Measurements from ENCODE around the gene CCDC60.

The CCDC60 gene

DNA sequence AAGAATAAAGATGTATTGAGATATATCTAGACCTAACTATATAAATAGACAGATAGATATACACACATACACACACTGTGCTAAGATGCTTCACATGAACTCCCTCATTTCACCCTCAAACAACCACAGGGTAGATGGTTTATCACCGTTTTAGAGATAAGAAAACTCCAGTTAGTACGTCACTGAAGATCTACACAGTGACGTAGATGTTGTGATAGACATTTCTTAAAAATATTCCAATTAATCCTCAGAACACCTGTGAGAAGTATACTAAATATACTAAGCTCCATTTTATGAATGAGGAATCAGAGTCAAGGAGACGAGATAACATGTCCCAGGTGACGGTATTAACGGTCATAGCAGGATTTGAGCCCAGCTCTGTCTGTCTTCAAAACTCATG lies 31.5 kb downstream of the CCDC60 start:
- H3K9me3 ChIP-seq (ENCODE audit: control insufficient read depth in 2 of 2, low read length in 2 of 2) = no peaks in the 10 kb centered on the region
- H3K4me3 ChIP-seq (ENCODE audit: low read length in 2 of 2) = no peak overlapping the region
- H3K36me3 ChIP-seq (ENCODE audit: control insufficient read depth in 2 of 2, insufficient read depth in 2 of 2, low read length in 2 of 2) = no peaks in the 10 kb centered on the region
- no peaks in the 10 kb centered on the region for H3K4me1 ChIP-seq (ENCODE audit: control insufficient read depth in 2 of 2, insufficient read depth in 2 of 2, low read length in 2 of 2)
- H3K27ac ChIP-seq (ENCODE audit: low read depth in 2 of 2, low read length in 2 of 2) = no peak overlapping the region
- no peaks in the 10 kb centered on the region for H3K27me3 ChIP-seq (ENCODE audit: control insufficient read depth in 2 of 2, insufficient read depth in 2 of 2, low read length in 2 of 2)
- no peak overlapping the region for H3K9ac ChIP-seq (ENCODE audit: low read depth in 1 of 2, low read length in 2 of 2)

DNA sequence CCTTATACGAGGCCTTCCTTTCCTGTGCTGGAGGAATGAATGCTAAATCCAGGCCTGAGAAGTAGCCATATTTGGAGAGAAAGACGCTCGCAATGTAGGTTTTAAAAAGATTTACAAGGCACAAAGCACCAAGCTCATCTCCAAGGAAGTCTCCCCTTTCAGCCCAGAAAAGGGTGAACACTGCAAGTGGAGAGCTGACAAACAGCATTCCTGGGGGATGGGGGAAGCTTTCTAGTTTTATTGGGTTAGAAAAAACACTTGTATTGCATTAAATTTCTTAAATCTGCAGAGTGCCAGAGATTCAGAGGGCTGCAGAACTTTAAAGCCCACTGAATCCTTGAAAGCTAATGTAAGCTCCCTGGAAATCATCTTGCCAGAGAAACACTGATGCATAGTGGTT lies 34.6 kb downstream of the CCDC60 start:
- no peak overlapping the region for H3K27ac ChIP-seq (ENCODE audit: low read depth in 2 of 2, low read length in 2 of 2)
- no peaks in the 10 kb centered on the region for H3K27me3 ChIP-seq (ENCODE audit: control insufficient read depth in 2 of 2, insufficient read depth in 2 of 2, low read length in 2 of 2)
- no peak overlapping the region for H3K4me3 ChIP-seq (ENCODE audit: low read length in 2 of 2)
- no peaks in the 10 kb centered on the region for H3K9me3 ChIP-seq (ENCODE audit: control insufficient read depth in 2 of 2, low read length in 2 of 2)
- no peak overlapping the region for H3K9ac ChIP-seq (ENCODE audit: low read depth in 1 of 2, low read length in 2 of 2)
- H3K4me1 ChIP-seq (ENCODE audit: control insufficient read depth in 2 of 2, insufficient read depth in 2 of 2, low read length in 2 of 2) = no peaks in the 10 kb centered on the region
- no peaks in the 10 kb centered on the region for H3K36me3 ChIP-seq (ENCODE audit: control insufficient read depth in 2 of 2, insufficient read depth in 2 of 2, low read length in 2 of 2)

DNA sequence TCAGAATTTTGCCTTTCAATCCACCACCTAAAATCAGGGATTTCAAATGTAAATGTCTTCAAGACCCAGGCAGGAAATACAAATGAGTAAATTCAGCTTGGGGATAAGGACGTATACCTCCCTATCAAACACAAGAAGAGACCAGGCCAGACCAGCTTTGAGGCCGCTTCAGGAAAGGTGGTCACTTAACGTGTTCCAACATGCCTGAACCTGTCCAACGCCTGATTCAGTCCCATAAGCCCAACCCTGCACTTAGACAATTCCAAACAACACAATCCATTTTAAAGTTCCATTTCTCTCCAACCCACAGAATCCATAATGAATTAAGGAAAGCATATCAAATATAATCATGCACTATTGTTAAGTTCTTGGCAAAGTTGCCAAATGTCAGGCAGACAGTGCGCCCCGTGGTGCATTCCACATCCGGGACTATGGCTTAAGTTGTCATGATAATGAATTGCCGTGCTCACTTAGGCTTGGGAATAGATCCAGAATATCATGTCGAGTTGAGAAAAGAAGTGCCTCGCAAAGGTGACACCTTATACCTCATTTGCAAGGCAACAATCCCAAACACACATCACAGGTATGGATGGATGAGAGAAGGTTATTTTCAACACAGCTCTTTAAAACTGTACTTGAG lies 35.5 kb downstream of the CCDC60 start:
- H3K4me3 ChIP-seq (ENCODE audit: low read length in 2 of 2) = no peak overlapping the region
- no peak overlapping the region for H3K9ac ChIP-seq (ENCODE audit: low read depth in 1 of 2, low read length in 2 of 2)
- H3K27ac ChIP-seq (ENCODE audit: low read depth in 2 of 2, low read length in 2 of 2) = no peak overlapping the region
- H3K9me3 ChIP-seq (ENCODE audit: control insufficient read depth in 2 of 2, low read length in 2 of 2) = no peaks in the 10 kb centered on the region
- no peaks in the 10 kb centered on the region for H3K4me1 ChIP-seq (ENCODE audit: control insufficient read depth in 2 of 2, insufficient read depth in 2 of 2, low read length in 2 of 2)
- H3K27me3 ChIP-seq (ENCODE audit: control insufficient read depth in 2 of 2, insufficient read depth in 2 of 2, low read length in 2 of 2) = no peaks in the 10 kb centered on the region
- H3K36me3 ChIP-seq (ENCODE audit: control insufficient read depth in 2 of 2, insufficient read depth in 2 of 2, low read length in 2 of 2) = no peaks in the 10 kb centered on the region

DNA sequence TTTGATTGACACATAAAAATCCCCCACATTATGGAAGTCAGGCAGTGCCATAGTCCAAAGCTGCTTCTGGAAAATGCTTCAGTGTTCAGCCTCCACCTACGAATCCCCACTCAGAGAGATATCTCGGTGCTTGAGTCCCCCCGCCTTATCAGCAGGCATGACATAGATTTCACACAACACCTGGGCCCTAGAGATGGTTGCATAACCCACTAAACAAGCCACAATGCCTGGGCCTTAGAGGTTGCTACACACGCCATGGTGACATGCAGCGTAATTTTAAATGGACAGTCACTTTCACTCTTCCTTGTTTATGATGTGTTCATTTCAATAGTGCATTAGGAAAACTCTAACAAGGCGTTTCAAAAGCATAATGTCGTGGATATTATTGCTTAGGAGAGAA lies 38.0 kb downstream of the CCDC60 start:
- Histone ChIP-seq H3K4me3 (ENCODE audit: low read length in 2 of 2) (no peak overlapping the region), H3K36me3 (ENCODE audit: control insufficient read depth in 2 of 2, insufficient read depth in 2 of 2, low read length in 2 of 2) (no peaks in the 10 kb centered on the region), H3K27ac (ENCODE audit: low read depth in 2 of 2, low read length in 2 of 2) (no peak overlapping the region), H3K27me3 (ENCODE audit: control insufficient read depth in 2 of 2, insufficient read depth in 2 of 2, low read length in 2 of 2) (no peaks in the 10 kb centered on the region), H3K9ac (ENCODE audit: low read depth in 1 of 2, low read length in 2 of 2) (no peak overlapping the region), H3K9me3 (ENCODE audit: control insufficient read depth in 2 of 2, low read length in 2 of 2) (no peaks in the 10 kb centered on the region), H3K4me1 (ENCODE audit: control insufficient read depth in 2 of 2, insufficient read depth in 2 of 2, low read length in 2 of 2) (no peaks in the 10 kb centered on the region)

DNA sequence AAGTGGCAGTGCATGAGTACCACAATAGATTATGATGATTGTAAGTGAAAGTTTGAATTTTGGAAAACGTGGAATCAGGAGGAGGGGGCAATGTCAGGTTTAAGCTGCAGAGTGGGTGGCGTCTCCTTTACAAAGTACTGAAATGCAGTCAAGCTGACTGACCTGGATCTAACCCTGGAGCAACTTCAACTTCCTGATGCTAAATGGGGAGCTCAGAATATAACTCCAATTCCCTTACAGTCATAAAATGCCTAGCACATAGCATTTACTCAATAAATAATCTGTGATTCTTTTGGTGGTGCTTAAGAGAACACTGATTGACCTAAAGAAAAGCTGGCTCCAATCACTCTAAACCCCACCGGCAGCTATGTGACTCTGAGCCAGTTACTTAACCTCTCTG lies 38.5 kb downstream of the CCDC60 start:
- Histone ChIP-seq H3K4me3 (ENCODE audit: low read length in 2 of 2) (no peak overlapping the region), H3K4me1 (ENCODE audit: control insufficient read depth in 2 of 2, insufficient read depth in 2 of 2, low read length in 2 of 2) (no peaks in the 10 kb centered on the region), H3K9ac (ENCODE audit: low read depth in 1 of 2, low read length in 2 of 2) (no peak overlapping the region), H3K27ac (ENCODE audit: low read depth in 2 of 2, low read length in 2 of 2) (no peak overlapping the region), H3K9me3 (ENCODE audit: control insufficient read depth in 2 of 2, low read length in 2 of 2) (no peaks in the 10 kb centered on the region), H3K36me3 (ENCODE audit: control insufficient read depth in 2 of 2, insufficient read depth in 2 of 2, low read length in 2 of 2) (no peaks in the 10 kb centered on the region), H3K27me3 (ENCODE audit: control insufficient read depth in 2 of 2, insufficient read depth in 2 of 2, low read length in 2 of 2) (no peaks in the 10 kb centered on the region)

DNA sequence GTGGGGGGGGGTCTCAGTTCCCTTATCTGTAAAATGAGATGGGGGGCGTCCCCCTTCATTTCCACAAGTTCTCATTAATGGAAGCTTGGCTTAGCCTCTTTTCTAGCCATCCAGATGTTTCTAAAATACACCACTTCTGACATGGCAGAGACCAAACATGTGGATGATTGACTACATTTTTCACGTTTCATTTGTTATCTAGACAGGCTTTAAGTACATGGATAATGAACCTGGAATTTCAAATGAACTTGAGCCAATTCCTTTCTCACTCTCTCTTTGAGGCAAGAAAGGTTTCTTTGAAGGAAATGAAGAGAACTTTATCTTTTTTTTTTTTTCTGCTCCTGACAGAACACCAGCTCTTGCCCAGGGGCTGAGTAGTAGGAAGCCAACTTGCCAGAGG lies 39.1 kb downstream of the CCDC60 start:
- no peaks in the 10 kb centered on the region for H3K36me3 ChIP-seq (ENCODE audit: control insufficient read depth in 2 of 2, insufficient read depth in 2 of 2, low read length in 2 of 2)
- no peak overlapping the region for H3K9ac ChIP-seq (ENCODE audit: low read depth in 1 of 2, low read length in 2 of 2)
- H3K4me3 ChIP-seq (ENCODE audit: low read length in 2 of 2) = no peak overlapping the region
- no peaks in the 10 kb centered on the region for H3K27me3 ChIP-seq (ENCODE audit: control insufficient read depth in 2 of 2, insufficient read depth in 2 of 2, low read length in 2 of 2)
- H3K27ac ChIP-seq (ENCODE audit: low read depth in 2 of 2, low read length in 2 of 2) = no peak overlapping the region
- H3K9me3 ChIP-seq (ENCODE audit: control insufficient read depth in 2 of 2, low read length in 2 of 2) = no peaks in the 10 kb centered on the region
- H3K4me1 ChIP-seq (ENCODE audit: control insufficient read depth in 2 of 2, insufficient read depth in 2 of 2, low read length in 2 of 2) = no peaks in the 10 kb centered on the region

DNA sequence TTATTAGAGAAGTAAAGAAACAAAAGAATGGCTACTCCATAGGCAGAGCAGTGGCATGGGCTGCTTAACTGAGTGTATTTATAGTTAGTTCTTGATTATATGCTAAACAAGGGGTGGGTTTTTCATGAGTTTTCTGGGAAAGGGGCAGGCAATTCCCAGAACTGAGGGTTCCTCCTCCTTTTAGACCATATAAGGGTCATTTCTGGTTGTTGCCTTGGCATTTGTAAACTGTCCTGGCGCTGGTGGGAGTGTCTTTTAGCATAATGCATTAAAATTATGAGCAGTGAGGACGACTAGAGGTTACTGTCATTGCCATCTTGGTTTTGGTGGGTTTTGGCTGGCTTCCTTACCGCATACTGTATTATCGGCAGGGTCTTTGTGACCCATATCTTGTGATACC lies 40.1 kb downstream of the CCDC60 start:
- no peak overlapping the region for H3K9ac ChIP-seq (ENCODE audit: low read depth in 1 of 2, low read length in 2 of 2)
- H3K9me3 ChIP-seq (ENCODE audit: control insufficient read depth in 2 of 2, low read length in 2 of 2) = no peaks in the 10 kb centered on the region
- H3K27ac ChIP-seq (ENCODE audit: low read depth in 2 of 2, low read length in 2 of 2) = no peak overlapping the region
- no peaks in the 10 kb centered on the region for H3K36me3 ChIP-seq (ENCODE audit: control insufficient read depth in 2 of 2, insufficient read depth in 2 of 2, low read length in 2 of 2)
- no peak overlapping the region for H3K4me3 ChIP-seq (ENCODE audit: low read length in 2 of 2)
- H3K27me3 ChIP-seq (ENCODE audit: control insufficient read depth in 2 of 2, insufficient read depth in 2 of 2, low read length in 2 of 2) = no peaks in the 10 kb centered on the region
- no peaks in the 10 kb centered on the region for H3K4me1 ChIP-seq (ENCODE audit: control insufficient read depth in 2 of 2, insufficient read depth in 2 of 2, low read length in 2 of 2)

DNA sequence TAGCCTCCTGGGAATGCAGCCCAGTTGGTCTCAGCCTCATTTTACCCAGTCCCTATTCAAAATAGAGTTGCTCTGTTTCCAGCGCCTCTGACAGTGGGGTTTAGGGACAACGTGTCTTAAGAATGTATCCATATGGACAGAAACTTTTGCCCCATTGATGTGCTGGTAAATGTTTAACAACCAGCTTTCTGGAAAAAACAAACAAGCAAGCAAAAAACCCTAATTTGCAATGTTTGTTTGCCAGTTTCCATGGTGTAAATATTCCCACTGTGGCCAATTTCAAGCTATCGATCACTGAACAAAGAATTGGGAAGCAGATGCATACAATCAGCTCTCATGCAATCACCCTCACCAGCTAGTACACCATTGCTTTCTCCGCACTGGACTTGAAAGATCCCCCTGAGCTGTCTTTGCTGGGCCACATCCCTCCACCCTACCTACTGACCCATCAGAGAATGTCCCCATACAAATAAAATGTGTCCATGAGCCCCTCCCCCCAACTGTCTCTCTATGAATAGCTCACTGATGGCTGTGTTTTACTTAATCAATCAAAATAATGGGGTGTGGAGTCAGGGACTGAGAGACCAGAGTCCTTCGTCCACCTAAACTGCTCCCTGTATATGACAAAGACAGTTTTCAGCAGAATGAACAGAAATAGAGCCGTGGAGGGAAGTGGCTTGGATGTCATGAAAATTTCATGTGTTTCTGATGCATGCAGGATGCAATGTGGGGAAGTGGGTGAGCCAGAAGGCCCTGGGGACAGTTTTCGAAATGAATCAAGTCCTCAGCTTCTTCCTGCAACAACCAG lies 40.8 kb downstream of the CCDC60 start:
- no peak overlapping the region for H3K4me3 ChIP-seq (ENCODE audit: low read length in 2 of 2)
- no peaks in the 10 kb centered on the region for H3K4me1 ChIP-seq (ENCODE audit: control insufficient read depth in 2 of 2, insufficient read depth in 2 of 2, low read length in 2 of 2)
- no peak overlapping the region for H3K9ac ChIP-seq (ENCODE audit: low read depth in 1 of 2, low read length in 2 of 2)
- H3K27me3 ChIP-seq (ENCODE audit: control insufficient read depth in 2 of 2, insufficient read depth in 2 of 2, low read length in 2 of 2) = no peaks in the 10 kb centered on the region
- no peak overlapping the region for H3K27ac ChIP-seq (ENCODE audit: low read depth in 2 of 2, low read length in 2 of 2)
- no peaks in the 10 kb centered on the region for H3K36me3 ChIP-seq (ENCODE audit: control insufficient read depth in 2 of 2, insufficient read depth in 2 of 2, low read length in 2 of 2)
- H3K9me3 ChIP-seq (ENCODE audit: control insufficient read depth in 2 of 2, low read length in 2 of 2) = no peaks in the 10 kb centered on the region

DNA sequence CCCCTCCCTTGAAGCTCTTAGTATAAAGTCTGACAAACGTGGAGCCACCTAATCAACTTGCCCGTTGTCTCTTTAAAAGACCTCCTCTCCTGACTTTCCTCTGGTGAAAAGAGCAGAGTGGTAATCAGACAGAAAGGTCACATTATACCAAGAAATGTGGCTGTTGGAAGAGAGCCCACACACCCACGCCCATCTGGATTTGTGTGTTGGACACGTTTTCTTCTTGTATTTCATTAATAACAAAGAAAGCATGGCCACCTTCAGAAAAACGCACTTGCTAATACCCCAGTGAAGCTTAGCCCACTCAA lies 41.3 kb downstream of the CCDC60 start:
- Histone ChIP-seq H3K27me3 (ENCODE audit: control insufficient read depth in 2 of 2, insufficient read depth in 2 of 2, low read length in 2 of 2) (no peaks in the 10 kb centered on the region), H3K9ac (ENCODE audit: low read depth in 1 of 2, low read length in 2 of 2) (no peak overlapping the region), H3K9me3 (ENCODE audit: control insufficient read depth in 2 of 2, low read length in 2 of 2) (no peaks in the 10 kb centered on the region), H3K36me3 (ENCODE audit: control insufficient read depth in 2 of 2, insufficient read depth in 2 of 2, low read length in 2 of 2) (no peaks in the 10 kb centered on the region), H3K27ac (ENCODE audit: low read depth in 2 of 2, low read length in 2 of 2) (no peak overlapping the region), H3K4me3 (ENCODE audit: low read length in 2 of 2) (no peak overlapping the region), H3K4me1 (ENCODE audit: control insufficient read depth in 2 of 2, insufficient read depth in 2 of 2, low read length in 2 of 2) (no peaks in the 10 kb centered on the region)

DNA sequence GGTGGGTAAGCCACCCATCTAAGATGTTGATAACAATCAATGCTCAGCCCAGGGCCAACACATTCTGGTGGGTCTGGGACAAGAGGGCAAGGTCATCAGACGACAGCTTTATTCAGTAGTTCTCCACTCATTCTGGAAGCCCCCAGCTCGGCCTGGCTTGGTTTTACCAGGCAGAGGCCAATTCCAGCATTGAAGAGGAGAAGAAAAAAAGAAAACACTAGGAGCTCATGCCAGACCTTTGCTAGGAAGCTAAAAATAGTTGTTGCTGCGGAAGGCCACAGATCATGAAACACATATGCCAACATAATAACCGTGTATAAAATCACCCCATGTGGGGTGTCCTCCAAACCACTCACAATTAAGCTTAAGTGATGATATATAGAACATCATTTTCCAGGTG lies 44.4 kb downstream of the CCDC60 start:
- H3K9me3 ChIP-seq (ENCODE audit: control insufficient read depth in 2 of 2, low read length in 2 of 2) = no peaks in the 10 kb centered on the region
- H3K4me1 ChIP-seq (ENCODE audit: control insufficient read depth in 2 of 2, insufficient read depth in 2 of 2, low read length in 2 of 2) = no peaks in the 10 kb centered on the region
- H3K27me3 ChIP-seq (ENCODE audit: control insufficient read depth in 2 of 2, insufficient read depth in 2 of 2, low read length in 2 of 2) = no peaks in the 10 kb centered on the region
- H3K27ac ChIP-seq (ENCODE audit: low read depth in 2 of 2, low read length in 2 of 2) = no peak overlapping the region
- no peak overlapping the region for H3K4me3 ChIP-seq (ENCODE audit: low read length in 2 of 2)
- no peaks in the 10 kb centered on the region for H3K36me3 ChIP-seq (ENCODE audit: control insufficient read depth in 2 of 2, insufficient read depth in 2 of 2, low read length in 2 of 2)
- H3K9ac ChIP-seq (ENCODE audit: low read depth in 1 of 2, low read length in 2 of 2) = no peak overlapping the region

Data from mucosa of rectum (tissue), 2 donors.